PC-9 (cell line): ENCODE results near the gene MIX23.

ENCODE experiments used
- CTCF ChIP-seq: fragments of 200-600 bp; sonication (generic); conservative IDR thresholded peaks from 2 replicates; pipeline ENCODE4 v1.6.1; 2017; ENCODE audit warnings: mixed run types, antibody characterized with exemption, mild to moderate bottlenecking, moderate library complexity
- EZH2 ChIP-seq: fragments of 200-600 bp; sonication (generic); IDR thresholded peaks from 2 replicates; pipeline ENCODE4 v1.8.0; 2017; ENCODE audit warnings: antibody characterized with exemption, low read depth

DNA sequence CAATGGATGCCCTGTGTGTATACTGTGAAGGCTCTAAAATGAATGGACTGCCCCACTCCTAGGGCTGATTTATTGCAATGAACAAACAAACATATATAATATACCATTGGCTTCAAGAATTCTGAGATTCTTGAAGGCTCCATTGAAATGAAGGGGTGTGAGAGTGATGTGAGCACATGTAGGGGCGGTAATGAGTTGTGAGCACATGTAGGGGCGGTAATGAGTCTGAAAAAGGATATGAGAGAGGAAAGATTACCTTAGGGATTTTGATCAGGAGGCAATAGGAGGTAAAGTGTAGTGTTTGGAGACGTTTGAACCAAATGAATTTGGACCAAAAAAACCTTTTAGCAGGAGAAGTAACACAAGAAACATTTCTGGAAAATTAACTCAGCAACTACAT lies 4.7 kb upstream of the MIX23 start:
- no peak for TF ChIP-seq CTCF
- TF ChIP-seq EZH2 = no peak
